Transverse colon (tissue), 4 donors: ENCODE data around the gene THRA. TPM values are rescaled to one million over a fixed set of nuclear protein-coding genes. Genes with fewer than 3 reads are reported as not detected.

Experiments used
- DNase-seq: peaks from one replicate; pipeline ENCODE4 v3.0.0-alpha.2; 2019
- H3K27ac ChIP-seq, 4 donors: fragments of 200-600 bp; sonication (generic); 2 replicates each; pipeline ENCODE4 v1.5.1; 2016 to 2018; ENCODE audit warnings: inconsistent platforms in 4 of 4
- H3K27me3 ChIP-seq: fragments of 200-600 bp; sonication (generic); 2 replicates; pipeline ENCODE4 v1.5.1; 2017; ENCODE audit warnings: inconsistent platforms
- H3K36me3 ChIP-seq, 4 donors: fragments of 200-600 bp; sonication (generic); 2 replicates each; pipeline ENCODE4 v1.5.1; 2017 to 2019; ENCODE audit warnings: inconsistent platforms in 4 of 4
- H3K4me1 ChIP-seq, 4 donors: fragments of 200-600 bp; sonication (generic); 2 replicates each; pipeline ENCODE4 v1.5.1; 2017 to 2020; ENCODE audit warnings: inconsistent platforms in 4 of 4
- H3K4me3 ChIP-seq, 4 donors: fragments of 200-600 bp; sonication (generic); 1 replicate in 1 of 4; 2 replicates in 3 of 4; pipeline versions ENCODE4 v1.5.1 to v1.6.1; 2017 to 2019; ENCODE audit warnings: inconsistent platforms in 4 of 4
- H3K9me3 ChIP-seq, 2 donors: fragments of 200-600 bp; sonication (generic); 2 replicates each; pipeline ENCODE4 v1.5.1; 2017 to 2019; ENCODE audit warnings: inconsistent platforms in 2 of 2
- CTCF ChIP-seq, 5 experiments: fragments of 200-600 bp in 3 of 5; fragments of 450-650 bp in 2 of 5; sonication (generic) in 3 of 5; IDR thresholded peaks; 1 replicate in 2 of 5; 2 replicates in 3 of 5; pipeline ENCODE4 v1.5.1; 2016 to 2017; ENCODE audit warnings: antibody characterized with exemption in 5 of 5, inconsistent platforms in 3 of 5, mild to moderate bottlenecking in 2 of 5, moderate library complexity in 1 of 5
- EP300 ChIP-seq: sonication (generic); formaldehyde crosslinking; IDR thresholded peaks from one replicate; pipeline ENCODE4 v1.6.1; 2017; ENCODE audit warnings: antibody characterized with exemption, low read depth
- POLR2A ChIP-seq: fragments of 450-650 bp; IDR thresholded peaks from one replicate; pipeline ENCODE4 v1.6.1; 2016; ENCODE audit warnings: antibody characterized with exemption, mild to moderate bottlenecking, moderate library complexity
- POLR2AphosphoS5 ChIP-seq, 3 donors: sonication (generic); formaldehyde crosslinking; IDR thresholded peaks; one replicate each; pipeline ENCODE4 v1.6.1; 2016; ENCODE audit warnings: antibody characterized with exemption in 3 of 3
- WGBS, 2 donors: methylation state at CpG; one replicate each; pipeline ENCODE4 v1.1.5; 2018; ENCODE audit warnings: low coverage in 1 of 2; 5-methylcytosine and 5-hydroxymethylcytosine counted together
- in situ Hi-C, 4 donors: fragments of 200-750 bp; cut with MboI; loops; one replicate each; pipeline versions ENCODE4 v1.15.0 to v1.15.1; 2017; ENCODE audit warnings: low sequenced_read_pairs in 3 of 4, low pct_ligation_motif_present in 1 of 4, low pct_unique_long_range_greater_than_20kb in 1 of 4
- intact Hi-C: fragments of 100-400 bp; cut with DNase I; formaldehyde crosslinking; loops from one replicate; pipeline ENCODE4 v1.15.1; 2023; ENCODE audit warnings: low total_unique reads
- total RNA-seq, 4 donors: library from RNA; depleted of rRNA; stranded (reverse); fragments of >200 nt; gene quantifications; one replicate each; pipeline ENCODE4 v1.1.0, GENCODE V29; 2016

Gene THRA
- total RNA-seq, 4 donors from 2014 or later, result 32.6 to 82.6 (median 58.6) TPM

DNA sequence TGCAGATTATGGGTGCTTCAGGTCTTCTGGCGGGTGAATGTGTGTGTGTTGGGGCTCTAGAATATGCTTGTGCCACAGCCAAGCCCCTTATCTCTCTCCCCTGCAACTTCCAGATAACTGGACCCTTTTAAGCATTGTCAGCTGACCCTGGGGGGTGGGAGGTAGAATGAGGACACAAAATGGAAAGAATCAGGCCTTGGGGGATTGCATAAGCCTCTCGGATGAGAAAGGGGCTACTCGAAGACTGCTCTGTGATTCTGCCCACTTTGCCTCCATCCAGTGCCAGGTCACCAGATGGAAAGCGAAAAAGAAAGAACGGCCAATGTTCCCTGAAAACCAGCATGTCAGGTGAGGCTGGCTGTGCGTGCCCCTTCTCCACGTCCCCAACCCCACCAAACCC lies 13.8 kb downstream of the THRA start:
- intact Hi-C loops (no loop called here), in situ Hi-C loops (no loop called here)
- Histone ChIP-seq H3K9me3 (no peaks in the 10 kb centered on the region), H3K4me3 (no peak overlapping the region), H3K27ac (peak overlapping the region; percentile 90 to 98 (median 96)), H3K36me3 (peaks cover 0 to 16% (median 0%) of the 10 kb centered on the region in 4 donors), H3K27me3 (no peaks in the 10 kb centered on the region), H3K4me1 (peaks cover 49 to 61% (median 53%) of the 10 kb centered on the region in 4 donors)
- no peak for DNase-seq
- TF ChIP-seq POLR2A (no peak), POLR2AphosphoS5 (IDR thresholded peaks at IDR 0.05) (no peak), EP300 (no peak), CTCF (IDR thresholded peaks at IDR 0.05) (no peak)
- WGBS, 2 donors, result 73 to 93% methylated on average over 3 to 7 of the region's 7 CpGs

DNA sequence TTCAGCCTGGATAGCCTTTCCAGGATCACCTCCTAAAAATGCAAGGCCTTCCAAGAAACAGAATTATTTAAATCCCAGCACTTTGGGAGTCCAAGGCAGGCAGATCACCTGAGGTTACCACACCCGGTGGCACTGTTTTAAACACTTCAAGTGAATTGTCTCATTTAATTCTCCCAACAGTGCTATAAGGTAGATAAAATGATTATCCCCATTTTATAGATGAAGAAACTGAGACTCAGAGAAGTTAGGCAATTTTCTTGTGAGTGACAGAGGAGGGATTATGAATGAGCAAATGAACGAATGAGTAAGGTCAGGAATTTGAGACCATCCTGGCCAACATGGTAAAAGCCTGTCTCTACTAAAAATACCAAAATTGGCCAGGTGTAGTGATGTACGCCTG lies 16.8 kb downstream of the THRA start:
- no peak for DNase-seq
- no peak overlapping the region for H3K4me3 ChIP-seq
- intact Hi-C loops, result no loop called here
- in situ Hi-C loops, result no loop called here
- peaks cover 20 to 31% (median 23%) of the 10 kb centered on the region in 4 donors for H3K4me1 ChIP-seq
- peaks cover 0 to 17% (median 3%) of the 10 kb centered on the region in 4 donors for H3K36me3 ChIP-seq
- 65 to 91% methylated on average over 2 to 3 of the region's 3 CpGs for WGBS, 2 donors
- no peak overlapping the region for H3K27ac ChIP-seq
- TF ChIP-seq EP300 (no peak), POLR2AphosphoS5 (IDR thresholded peaks at IDR 0.05) (no peak), CTCF (IDR thresholded peaks at IDR 0.05) (no peak), POLR2A (no peak)
- H3K9me3 ChIP-seq, result no peaks in the 10 kb centered on the region
- H3K27me3 ChIP-seq, result no peaks in the 10 kb centered on the region

DNA sequence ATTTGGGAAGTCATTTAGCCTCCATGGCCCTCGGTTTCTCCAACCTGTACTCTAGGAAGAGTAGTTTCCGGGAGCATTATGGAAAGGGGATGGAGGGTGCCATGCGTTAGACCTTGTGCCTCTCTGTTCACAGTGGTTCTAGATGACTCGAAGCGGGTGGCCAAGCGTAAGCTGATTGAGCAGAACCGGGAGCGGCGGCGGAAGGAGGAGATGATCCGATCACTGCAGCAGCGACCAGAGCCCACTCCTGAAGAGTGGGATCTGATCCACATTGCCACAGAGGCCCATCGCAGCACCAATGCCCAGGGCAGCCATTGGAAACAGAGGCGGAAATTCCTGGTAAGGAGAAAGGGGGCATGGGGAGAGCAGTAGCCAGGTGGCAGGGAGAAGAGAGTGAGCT lies 21.7 kb downstream of the THRA start:
- Histone ChIP-seq H3K27me3 (no peaks in the 10 kb centered on the region), H3K27ac (no peak overlapping the region), H3K4me3 (no peak overlapping the region), H3K4me1 (peaks cover 0 to 12% (median 6%) of the 10 kb centered on the region in 4 donors), H3K9me3 (no peaks in the 10 kb centered on the region), H3K36me3 (peaks cover 0 to 42% (median 16%) of the 10 kb centered on the region in 4 donors)
- 90 to 97% methylated on average over 5 to 14 of the region's 14 CpGs for WGBS, 2 donors
- intact Hi-C loops, result no loop called here
- TF ChIP-seq POLR2A (no peak), EP300 (no peak), CTCF (IDR thresholded peaks at IDR 0.05) (no peak), POLR2AphosphoS5 (IDR thresholded peaks at IDR 0.05) (no peak)
- in situ Hi-C loops, result no loop called here
- no peak for DNase-seq

DNA sequence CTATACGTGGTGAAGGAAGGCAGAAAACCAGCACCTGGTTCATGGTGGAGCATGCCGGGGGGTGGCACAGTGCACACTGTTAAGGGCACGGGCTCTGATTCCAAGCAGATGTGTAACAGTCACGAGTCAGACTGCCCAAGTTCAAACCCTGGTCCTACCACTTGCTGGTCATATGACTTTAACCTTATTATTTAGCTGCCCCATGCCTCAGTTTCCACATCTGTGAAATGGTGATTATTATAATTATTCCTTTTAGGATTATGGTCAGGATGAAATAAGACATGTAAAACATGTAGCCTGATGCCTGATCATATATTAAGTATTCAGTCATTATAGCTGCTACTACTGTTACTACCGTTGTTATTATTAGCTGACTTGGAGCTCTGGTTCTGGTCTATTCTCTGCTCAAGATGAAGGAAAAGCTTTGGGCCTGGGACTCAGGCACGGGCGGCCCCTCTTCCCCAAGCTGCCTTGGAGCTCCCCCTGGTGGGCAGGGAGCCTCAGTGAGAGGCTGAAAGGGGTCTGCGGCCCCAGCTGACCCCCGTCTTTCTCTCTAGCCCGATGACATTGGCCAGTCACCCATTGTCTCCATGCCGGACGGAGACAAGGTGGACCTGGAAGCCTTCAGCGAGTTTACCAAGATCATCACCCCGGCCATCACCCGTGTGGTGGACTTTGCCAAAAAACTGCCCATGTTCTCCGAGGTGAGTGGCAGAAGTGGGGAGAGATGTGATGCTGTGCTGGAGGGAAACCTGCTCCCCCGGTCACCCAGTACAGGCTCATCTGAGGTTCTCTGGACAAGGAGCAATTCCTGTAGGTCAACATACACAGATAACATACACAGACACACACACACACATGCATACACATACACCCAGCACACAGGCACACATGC lies 23.6 kb downstream of the THRA start:
- in situ Hi-C loops, result no loop called here
- TF ChIP-seq POLR2AphosphoS5 (IDR thresholded peaks at IDR 0.05) (no peak), CTCF (IDR thresholded peaks at IDR 0.05) (peak; percentile 77 to 87 (median 85))
- no peaks in the 10 kb centered on the region for H3K27me3 ChIP-seq
- intact Hi-C loops, result no loop called here
- no peak overlapping the region for H3K4me3 ChIP-seq
- WGBS, 2 donors, result 65 to 81% methylated on average over 4 to 16 of the region's 17 CpGs
- H3K9me3 ChIP-seq, result no peaks in the 10 kb centered on the region
- peak; percentile 69 for DNase-seq
- H3K4me1 ChIP-seq, result peaks cover 0 to 20% (median 12%) of the 10 kb centered on the region in 4 donors
- H3K36me3 ChIP-seq, result peaks cover 0 to 42% (median 17%) of the 10 kb centered on the region in 4 donors
- peak overlapping the region in 2 of 4 donors; percentile 22 to 56 for H3K27ac ChIP-seq
